Measurements from ENCODE around the gene DNAJC1.

DNA sequence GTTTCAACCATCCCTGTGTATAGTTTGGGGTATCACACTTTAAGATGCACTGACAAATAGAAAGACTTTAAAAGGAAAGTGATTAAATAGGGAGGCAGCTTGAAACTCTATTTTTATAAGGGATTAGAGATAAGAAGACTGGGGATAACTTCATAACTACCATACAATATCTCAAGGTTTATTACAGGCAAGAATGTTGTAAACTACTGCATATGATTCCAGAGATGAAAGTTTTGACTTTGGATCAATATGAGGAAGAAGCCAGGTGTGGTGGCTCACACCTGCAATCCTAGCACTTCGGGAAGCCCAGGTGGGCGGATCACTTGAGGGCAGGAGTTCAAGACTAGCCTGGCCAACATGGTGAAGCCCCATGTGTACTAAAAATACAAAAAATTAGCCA is 96.1 kb downstream of the DNAJC1 start:
- TF ChIP-seq, protein P1, sequence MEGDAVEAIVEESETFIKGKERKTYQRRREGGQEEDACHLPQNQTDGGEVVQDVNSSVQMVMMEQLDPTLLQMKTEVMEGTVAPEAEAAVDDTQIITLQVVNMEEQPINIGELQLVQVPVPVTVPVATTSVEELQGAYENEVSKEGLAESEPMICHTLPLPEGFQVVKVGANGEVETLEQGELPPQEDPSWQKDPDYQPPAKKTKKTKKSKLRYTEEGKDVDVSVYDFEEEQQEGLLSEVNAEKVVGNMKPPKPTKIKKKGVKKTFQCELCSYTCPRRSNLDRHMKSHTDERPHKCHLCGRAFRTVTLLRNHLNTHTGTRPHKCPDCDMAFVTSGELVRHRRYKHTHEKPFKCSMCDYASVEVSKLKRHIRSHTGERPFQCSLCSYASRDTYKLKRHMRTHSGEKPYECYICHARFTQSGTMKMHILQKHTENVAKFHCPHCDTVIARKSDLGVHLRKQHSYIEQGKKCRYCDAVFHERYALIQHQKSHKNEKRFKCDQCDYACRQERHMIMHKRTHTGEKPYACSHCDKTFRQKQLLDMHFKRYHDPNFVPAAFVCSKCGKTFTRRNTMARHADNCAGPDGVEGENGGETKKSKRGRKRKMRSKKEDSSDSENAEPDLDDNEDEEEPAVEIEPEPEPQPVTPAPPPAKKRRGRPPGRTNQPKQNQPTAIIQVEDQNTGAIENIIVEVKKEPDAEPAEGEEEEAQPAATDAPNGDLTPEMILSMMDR (IDR thresholded peaks at IDR 0.05): no peak
- TF ChIP-seq POLR2AphosphoS5 (IDR thresholded peaks at IDR 0.05; ENCODE audit: insufficient read depth in 1 of 2, low read depth in 1 of 2): no peak

All from vagina (tissue), 2 donors.